Breast epithelium (tissue), 3 donors: Measurements from ENCODE around the gene AP5S1.

ENCODE experiments used
- POLR2A ChIP-seq: fragments of 450-650 bp; IDR thresholded peaks from one replicate; pipeline ENCODE4 v1.6.1; 2016; ENCODE audit warnings: antibody characterized with exemption, mild to moderate bottlenecking, moderate library complexity
- POLR2AphosphoS5 ChIP-seq, 3 donors: sonication (generic); formaldehyde crosslinking; IDR thresholded peaks; one replicate each; pipeline ENCODE4 v1.6.1; 2017; ENCODE audit warnings: antibody characterized with exemption in 3 of 3
- TF ChIP-seq, protein P1 (sequence below), 3 donors: fragments of 450-650 bp; IDR thresholded peaks; one replicate each; pipeline ENCODE4 v1.5.1; 2016 to 2017; ENCODE audit warnings: antibody characterized with exemption in 3 of 3, mild to moderate bottlenecking in 3 of 3, moderate library complexity in 3 of 3

DNA sequence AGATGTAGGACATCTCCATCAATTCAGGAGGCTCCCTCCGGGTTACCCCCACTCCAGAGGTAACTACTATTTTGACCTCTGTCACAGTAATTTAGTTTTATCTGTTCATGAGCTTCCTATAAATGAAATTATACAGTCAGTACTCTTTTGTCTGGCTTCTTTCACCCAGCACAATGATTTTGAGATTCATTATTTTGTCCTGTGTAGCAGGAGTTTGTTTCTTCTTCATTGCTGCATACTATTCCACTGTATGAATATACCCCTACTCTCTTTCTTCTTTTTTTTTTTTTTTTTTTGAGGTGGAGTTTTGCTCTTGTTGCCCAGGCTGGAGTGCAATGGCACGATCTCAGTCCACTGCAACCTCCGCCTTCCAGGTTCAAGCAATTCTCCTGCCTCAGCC, 11.8 kb upstream of the AP5S1 start:
- TF ChIP-seq, protein P1, sequence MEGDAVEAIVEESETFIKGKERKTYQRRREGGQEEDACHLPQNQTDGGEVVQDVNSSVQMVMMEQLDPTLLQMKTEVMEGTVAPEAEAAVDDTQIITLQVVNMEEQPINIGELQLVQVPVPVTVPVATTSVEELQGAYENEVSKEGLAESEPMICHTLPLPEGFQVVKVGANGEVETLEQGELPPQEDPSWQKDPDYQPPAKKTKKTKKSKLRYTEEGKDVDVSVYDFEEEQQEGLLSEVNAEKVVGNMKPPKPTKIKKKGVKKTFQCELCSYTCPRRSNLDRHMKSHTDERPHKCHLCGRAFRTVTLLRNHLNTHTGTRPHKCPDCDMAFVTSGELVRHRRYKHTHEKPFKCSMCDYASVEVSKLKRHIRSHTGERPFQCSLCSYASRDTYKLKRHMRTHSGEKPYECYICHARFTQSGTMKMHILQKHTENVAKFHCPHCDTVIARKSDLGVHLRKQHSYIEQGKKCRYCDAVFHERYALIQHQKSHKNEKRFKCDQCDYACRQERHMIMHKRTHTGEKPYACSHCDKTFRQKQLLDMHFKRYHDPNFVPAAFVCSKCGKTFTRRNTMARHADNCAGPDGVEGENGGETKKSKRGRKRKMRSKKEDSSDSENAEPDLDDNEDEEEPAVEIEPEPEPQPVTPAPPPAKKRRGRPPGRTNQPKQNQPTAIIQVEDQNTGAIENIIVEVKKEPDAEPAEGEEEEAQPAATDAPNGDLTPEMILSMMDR (IDR thresholded peaks at IDR 0.05), result no peak
- TF ChIP-seq POLR2A, result no peak
- TF ChIP-seq POLR2AphosphoS5 (IDR thresholded peaks at IDR 0.05), result no peak
